GM06990 (cell line): ENCODE measurements around the gene CDIP1.

Source experiments
- DNase-seq: peaks from one replicate; pipeline ENCODE4 v3.0.0-alpha.2; 2011; ENCODE audit not compliant: insufficient read length; ENCODE audit errors: extremely low read depth
- H3K27me3 ChIP-seq: replicated peaks from 2 replicates; pipeline ENCODE4 v1.6.0; 2011; ENCODE audit warnings: low read length; ENCODE audit not compliant: control insufficient read depth, insufficient read depth
- H3K36me3 ChIP-seq: 2 replicates; pipeline ENCODE4 v1.5.1; 2011; ENCODE audit warnings: low read length; ENCODE audit not compliant: control insufficient read depth, insufficient read depth
- H3K4me3 ChIP-seq: replicated peaks from 2 replicates; pipeline ENCODE4 v1.5.1; 2011; ENCODE audit warnings: low read depth, mild to moderate bottlenecking, control low read depth, low read length
- CTCF ChIP-seq: IDR thresholded peaks from 2 replicates; pipeline ENCODE4 v1.5.1; 2011; ENCODE audit warnings: low read length, control low read depth, mild to moderate bottlenecking, inconsistent platforms; ENCODE audit not compliant: insufficient read depth, poor library complexity, severe bottlenecking

The CDIP1 gene

GRCh38 chr16:4512473-4512872 lies 26.1 kb downstream of the CDIP1 start:
- DNase-seq: no peak
- TF ChIP-seq CTCF: no peak
- no peak overlapping the region for H3K4me3 ChIP-seq
- H3K36me3 ChIP-seq: peaks cover 37% of the 10 kb centered on the region
- no peaks in the 10 kb centered on the region for H3K27me3 ChIP-seq

- no peak for DNase-seq
- Histone ChIP-seq H3K27me3 (no peaks in the 10 kb centered on the region), H3K4me3 (no peak overlapping the region), H3K36me3 (peaks cover 41% of the 10 kb centered on the region)
- TF ChIP-seq CTCF: no peak
Observed at GRCh38 chr16:4511441-4512082, 27.0 kb downstream of the CDIP1 start.

- H3K36me3 ChIP-seq: peaks cover 42% of the 10 kb centered on the region
Observed at GRCh38 chr16:4510747-4511426, 27.7 kb downstream of the CDIP1 start.

GRCh38 chr16:4510131-4510530 lies 28.4 kb downstream of the CDIP1 start:
- no peak for DNase-seq
- Histone ChIP-seq H3K27me3 (no peaks in the 10 kb centered on the region), H3K36me3 (peaks cover 42% of the 10 kb centered on the region), H3K4me3 (no peak overlapping the region)
- TF ChIP-seq CTCF: no peak

More at GRCh38 chr16:4510747-4511426, 27.7 kb downstream of the CDIP1 start:
- H3K27me3 ChIP-seq: no peaks in the 10 kb centered on the region
- no peak overlapping the region for H3K4me3 ChIP-seq
- TF ChIP-seq CTCF: no peak
- no peak for DNase-seq

GRCh38 chr16:4509420-4509819 lies 29.2 kb downstream of the CDIP1 start:
- Histone ChIP-seq H3K27me3 (no peaks in the 10 kb centered on the region), H3K36me3 (peaks cover 41% of the 10 kb centered on the region)

More at GRCh38 chr16:4509420-4509819, 29.2 kb downstream of the CDIP1 start:
- no peak overlapping the region for H3K4me3 ChIP-seq
- DNase-seq: no peak
- TF ChIP-seq CTCF: no peak
